ENCODE results near the gene ABCF2.

ABCF2 gene

DNA sequence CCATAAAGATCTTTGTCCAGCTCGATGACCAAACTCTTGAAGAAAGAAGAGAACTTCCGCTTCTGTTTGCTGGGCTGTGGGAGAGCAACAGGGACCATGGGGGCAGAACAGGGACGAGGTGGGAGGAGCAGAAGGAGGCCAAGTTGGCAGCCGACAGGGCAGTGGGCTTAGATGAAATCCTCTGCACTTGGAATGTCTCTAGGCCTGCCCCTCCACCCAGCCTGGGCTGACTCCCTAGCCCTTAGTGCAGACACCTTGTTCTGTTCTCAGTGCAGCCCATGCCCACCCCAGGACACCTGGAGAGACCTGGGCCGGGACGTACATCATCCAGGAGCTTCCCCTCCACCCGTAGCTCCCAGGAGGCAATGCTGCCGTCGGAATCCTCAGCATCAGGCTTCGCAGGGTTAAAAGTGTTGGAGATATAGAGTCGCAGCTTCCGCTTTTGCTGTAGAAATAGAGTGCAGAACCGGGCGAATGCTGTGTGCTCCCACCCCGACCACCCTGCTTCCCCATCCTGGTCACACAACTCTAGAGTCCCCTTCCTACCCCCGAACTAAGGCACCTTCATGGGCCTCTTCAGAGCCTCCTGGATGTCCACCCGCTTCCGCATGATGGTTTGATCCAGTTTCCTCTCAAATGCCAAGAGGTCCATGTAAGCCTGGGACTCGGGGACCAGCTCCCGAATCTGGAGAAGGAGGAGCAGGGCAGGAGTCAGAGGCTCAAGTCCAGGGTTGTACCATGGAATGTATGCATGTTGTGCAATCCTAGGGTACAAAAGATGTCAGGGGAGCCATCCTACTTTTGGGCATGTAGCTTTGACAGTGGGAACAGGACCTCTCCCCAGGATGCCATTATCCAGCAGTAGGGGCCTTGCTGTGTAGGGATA lies 15.4 kb upstream of the ABCF2 start:
- DNase-seq (ENCODE audit: low spot score), result no peak

GRCh38 chr7:151241755-151242096 lies 14.7 kb upstream of the ABCF2 start:
- no peak for DNase-seq (ENCODE audit: low spot score)

GRCh38 chr7:151240942-151241754 lies 14.1 kb upstream of the ABCF2 start:
- no peak for DNase-seq (ENCODE audit: low spot score)

- no peak for DNase-seq (ENCODE audit: low spot score)
Measured at GRCh38 chr7:151240536-151240935, 13.5 kb upstream of the ABCF2 start.

DNA sequence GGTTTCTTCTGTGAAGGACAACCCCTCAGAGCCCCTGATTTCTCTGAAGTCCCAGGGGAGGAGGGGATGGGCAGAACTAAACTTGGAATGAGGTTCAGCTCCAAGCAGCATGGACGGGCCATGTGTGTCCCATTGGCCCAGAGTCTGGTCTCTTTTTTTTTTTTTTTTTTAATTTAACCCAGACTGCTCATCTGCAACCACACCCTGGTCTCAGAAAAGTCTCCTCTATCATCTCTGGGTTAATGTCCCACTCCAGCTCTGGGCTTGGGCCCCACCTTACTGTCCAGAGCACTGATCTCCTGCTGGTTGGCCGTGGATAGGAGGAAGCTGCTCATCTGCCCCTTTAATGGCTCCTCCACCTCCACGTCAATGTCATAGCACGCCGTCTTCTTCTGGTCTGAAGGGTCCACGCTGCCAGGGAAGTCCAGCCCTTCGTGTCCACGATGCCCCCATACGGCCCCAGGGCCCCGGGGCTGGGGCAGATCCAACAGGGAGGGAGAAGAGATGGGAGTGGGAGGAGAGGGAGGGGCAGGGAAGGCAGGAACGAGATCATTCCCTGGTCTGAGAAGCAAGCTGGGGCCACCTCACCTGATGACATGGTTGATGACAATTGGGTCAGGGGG lies 12.9 kb upstream of the ABCF2 start:
- DNase-seq (ENCODE audit: low spot score), result no peak

DNA sequence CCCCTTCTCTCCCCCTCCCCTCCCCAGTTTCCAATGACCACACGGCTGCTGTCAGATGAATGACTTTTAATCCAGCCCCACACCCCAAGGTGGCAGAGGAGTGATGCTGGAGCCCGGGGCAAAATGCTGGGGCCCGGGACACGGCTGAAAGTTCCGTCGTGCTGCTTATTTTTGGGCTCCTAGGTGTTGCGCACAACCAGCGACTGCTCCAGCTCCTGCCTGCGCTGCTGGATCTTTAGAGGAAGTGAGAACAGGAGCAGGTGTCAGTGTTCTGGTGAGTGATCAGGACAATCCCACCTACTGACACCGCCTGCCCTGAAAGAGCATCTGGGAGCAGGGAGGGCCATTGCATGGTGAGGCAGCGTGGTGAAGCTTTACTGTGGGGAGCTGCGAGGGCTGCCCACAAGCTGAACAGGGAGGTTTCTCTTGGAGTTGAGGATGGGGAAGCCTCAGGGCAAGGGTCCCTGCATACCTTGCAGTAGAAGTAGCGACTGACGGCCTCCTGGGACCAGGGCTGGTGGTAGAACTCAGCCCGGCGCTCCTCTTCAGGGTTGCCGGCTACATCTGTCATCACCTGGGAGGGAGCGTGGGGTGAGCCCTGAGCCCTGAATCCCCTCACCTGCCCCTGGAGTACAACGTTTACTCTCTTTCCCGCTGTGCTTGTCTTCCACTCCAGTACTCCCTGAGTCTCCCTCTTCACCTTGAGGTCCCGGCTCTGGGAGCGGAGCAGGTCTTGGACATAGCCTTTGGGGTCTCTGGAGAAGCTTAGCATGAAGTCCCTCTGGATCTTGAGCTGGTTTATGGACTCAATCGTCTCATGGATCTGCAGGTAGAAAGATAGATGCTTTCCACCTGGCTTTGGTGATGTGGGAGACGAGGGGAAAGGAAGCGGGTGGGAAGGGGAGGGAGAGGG lies 12.2 kb upstream of the ABCF2 start:
- DNase-seq (ENCODE audit: low spot score), result no peak

- DNase-seq (ENCODE audit: low spot score), result no peak
Measured at GRCh38 chr7:151238190-151238810, 11.3 kb upstream of the ABCF2 start.

DNA sequence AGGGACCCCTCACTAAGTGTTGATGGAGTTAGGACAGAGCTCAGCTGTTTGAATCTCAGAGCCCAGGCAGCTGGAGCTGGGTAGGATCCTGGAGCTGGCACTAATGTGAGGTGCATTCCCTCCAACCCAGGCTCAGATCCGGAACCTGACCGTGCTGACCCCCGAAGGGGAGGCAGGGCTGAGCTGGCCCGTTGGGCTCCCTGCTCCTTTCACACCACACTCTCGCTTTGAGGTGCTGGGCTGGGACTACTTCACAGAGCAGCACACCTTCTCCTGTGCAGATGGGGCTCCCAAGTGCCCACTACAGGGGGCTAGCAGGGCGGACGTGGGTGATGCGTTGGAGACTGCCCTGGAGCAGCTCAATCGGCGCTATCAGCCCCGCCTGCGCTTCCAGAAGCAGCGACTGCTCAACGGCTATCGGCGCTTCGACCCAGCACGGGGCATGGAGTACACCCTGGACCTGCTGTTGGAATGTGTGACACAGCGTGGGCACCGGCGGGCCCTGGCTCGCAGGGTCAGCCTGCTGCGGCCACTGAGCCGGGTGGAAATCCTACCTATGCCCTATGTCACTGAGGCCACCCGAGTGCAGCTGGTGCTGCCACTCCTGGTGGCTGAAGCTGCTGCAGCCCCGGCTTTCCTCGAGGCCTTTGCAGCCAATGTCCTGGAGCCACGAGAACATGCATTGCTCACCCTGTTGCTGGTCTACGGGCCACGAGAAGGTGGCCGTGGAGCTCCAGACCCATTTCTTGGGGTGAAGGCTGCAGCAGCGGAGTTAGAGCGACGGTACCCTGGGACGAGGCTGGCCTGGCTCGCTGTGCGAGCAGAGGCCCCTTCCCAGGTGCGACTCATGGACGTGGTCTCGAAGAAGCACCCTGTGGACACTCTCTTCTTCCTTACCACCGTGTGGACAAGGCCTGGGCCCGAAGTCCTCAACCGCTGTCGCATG lies 10.5 kb upstream of the ABCF2 start:
- DNase-seq (ENCODE audit: low spot score), result no peak

- DNase-seq (ENCODE audit: low spot score), result no peak
Measured at GRCh38 chr7:151236406-151236805, 9.4 kb upstream of the ABCF2 start.

GRCh38 chr7:151235091-151235787 lies 8.2 kb upstream of the ABCF2 start:
- no peak for DNase-seq (ENCODE audit: low spot score)

GRCh38 chr7:151233804-151234203 lies 6.8 kb upstream of the ABCF2 start:
- no peak for DNase-seq (ENCODE audit: low spot score)

- DNase-seq (ENCODE audit: low spot score), result peak; percentile 49
Measured at GRCh38 chr7:151232917-151233701, 6.1 kb upstream of the ABCF2 start.

- peak; percentile 88 for DNase-seq (ENCODE audit: low spot score)
Measured at GRCh38 chr7:151232091-151232916, 5.3 kb upstream of the ABCF2 start, which contains the start of gene CHPF2. Gene CHPF2 (plus strand): TSS chr7:151232483. CDS start chr7:151234012, 1,529 bp downstream.

DNA sequence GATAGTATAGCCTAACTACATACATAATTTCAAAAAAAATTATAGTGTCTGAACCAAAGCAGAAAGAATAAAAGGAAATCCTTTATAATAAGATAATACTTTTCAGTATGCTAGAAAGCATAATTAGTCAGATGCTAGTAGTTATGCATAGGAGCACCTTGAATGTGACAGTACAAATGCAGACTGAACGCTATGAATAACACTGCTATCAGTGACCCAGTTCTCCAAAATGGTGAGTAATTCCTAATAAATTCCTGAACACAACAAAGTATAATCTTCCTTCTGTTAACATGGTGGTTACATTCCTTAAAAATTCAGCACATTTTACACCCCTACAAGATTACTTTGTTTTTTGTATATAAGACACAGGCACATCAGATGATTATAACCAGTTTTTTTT lies 4.1 kb upstream of the ABCF2 start:
- DNase-seq (ENCODE audit: low spot score), result no peak

GRCh38 chr7:151229249-151229648 lies 2.2 kb upstream of the ABCF2 start:
- no peak for DNase-seq (ENCODE audit: low spot score)

- no peak for DNase-seq (ENCODE audit: low spot score)
Measured at GRCh38 chr7:151228024-151228866, 1.2 kb upstream of the ABCF2 start.

GRCh38 chr7:151226560-151226874 lies 488 bp downstream of the ABCF2 start:
- no peak for DNase-seq (ENCODE audit: low spot score)

Measured in CD4-positive, alpha-beta T cell treated with Interleukin-6 at 100 ng/mL for 8 hours (primary cell).